ENCODE data around the gene PALM3.
"Not testable (repeated sequence)": the region's sequence is repeated elsewhere in the genome, so short reads cannot be mapped to it uniquely, and the experiment has no call there.

PALM3 gene

GRCh38 chr19:14054721-14055120 lies 7.2 kb downstream of the PALM3 start:
- no peak for TF ChIP-seq CTCF (conservative IDR thresholded peaks at IDR 0.05; ENCODE audit: control insufficient read depth, insufficient read depth, low read depth, low read length)
- H3K4me3 ChIP-seq (ENCODE audit: control insufficient read depth, low read depth, low read length): no peak overlapping the region
- DNase-seq (ENCODE audit: low read depth): no peak

GRCh38 chr19:14054099-14054498 lies 7.8 kb downstream of the PALM3 start:
- TF ChIP-seq CTCF (conservative IDR thresholded peaks at IDR 0.05; ENCODE audit: control insufficient read depth, insufficient read depth, low read depth, low read length): no peak
- H3K4me3 ChIP-seq (ENCODE audit: control insufficient read depth, low read depth, low read length): no peak overlapping the region
- no peak for DNase-seq (ENCODE audit: low read depth)

GRCh38 chr19:14053500-14053899 lies 8.4 kb downstream of the PALM3 start:
- DNase-seq (ENCODE audit: low read depth): no peak
- no peak for TF ChIP-seq CTCF (conservative IDR thresholded peaks at IDR 0.05; ENCODE audit: control insufficient read depth, insufficient read depth, low read depth, low read length)
- H3K4me3 ChIP-seq (ENCODE audit: control insufficient read depth, low read depth, low read length): no peak overlapping the region

- no peak for DNase-seq (ENCODE audit: low read depth)
- no peak for TF ChIP-seq CTCF (conservative IDR thresholded peaks at IDR 0.05; ENCODE audit: control insufficient read depth, insufficient read depth, low read depth, low read length)
- H3K4me3 ChIP-seq (ENCODE audit: control insufficient read depth, low read depth, low read length): no peak overlapping the region
These were observed 8.8 kb downstream of the PALM3 start for GRCh38 chr19:14053032-14053431.

- no peak overlapping the region for H3K4me3 ChIP-seq (ENCODE audit: control insufficient read depth, low read depth, low read length)
- no peak for DNase-seq (ENCODE audit: low read depth)
- TF ChIP-seq CTCF (conservative IDR thresholded peaks at IDR 0.05; ENCODE audit: control insufficient read depth, insufficient read depth, low read depth, low read length): no peak
These were observed 9.4 kb downstream of the PALM3 start for GRCh38 chr19:14052470-14052869.

GRCh38 chr19:14051980-14052379 lies 9.9 kb downstream of the PALM3 start:
- no peak for TF ChIP-seq CTCF (conservative IDR thresholded peaks at IDR 0.05; ENCODE audit: control insufficient read depth, insufficient read depth, low read depth, low read length)
- DNase-seq (ENCODE audit: low read depth): no peak
- H3K4me3 ChIP-seq (ENCODE audit: control insufficient read depth, low read depth, low read length): no peak overlapping the region

GRCh38 chr19:14050961-14051360 lies 10.9 kb downstream of the PALM3 start:
- not testable (repeated sequence) for H3K4me3 ChIP-seq (ENCODE audit: control insufficient read depth, low read depth, low read length); DNase-seq (ENCODE audit: low read depth)
